HL-60/S4 (cell line): ENCODE data around the gene CEACAM6.
"Not testable (repeated sequence)": the region's sequence is repeated elsewhere in the genome, so short reads cannot be mapped to it uniquely, and the experiment has no call there.

Experiments
- in situ Hi-C: fragments of 300-500 bp; cut with MboI; formaldehyde crosslinking; loops from 2 replicates; pipeline ENCODE4 v1.14.3; 2022; ENCODE audit warnings: low sequenced_read_pairs

CEACAM6 gene

GRCh38 chr19:41755328-41755913 lies at the start of gene CEACAM6:
Gene CEACAM6, plus strand, starts transcription at chr19:41755530. Its CDS starts 109 bp downstream, at chr19:41755639.
- in situ Hi-C loops: no loop called here

DNA sequence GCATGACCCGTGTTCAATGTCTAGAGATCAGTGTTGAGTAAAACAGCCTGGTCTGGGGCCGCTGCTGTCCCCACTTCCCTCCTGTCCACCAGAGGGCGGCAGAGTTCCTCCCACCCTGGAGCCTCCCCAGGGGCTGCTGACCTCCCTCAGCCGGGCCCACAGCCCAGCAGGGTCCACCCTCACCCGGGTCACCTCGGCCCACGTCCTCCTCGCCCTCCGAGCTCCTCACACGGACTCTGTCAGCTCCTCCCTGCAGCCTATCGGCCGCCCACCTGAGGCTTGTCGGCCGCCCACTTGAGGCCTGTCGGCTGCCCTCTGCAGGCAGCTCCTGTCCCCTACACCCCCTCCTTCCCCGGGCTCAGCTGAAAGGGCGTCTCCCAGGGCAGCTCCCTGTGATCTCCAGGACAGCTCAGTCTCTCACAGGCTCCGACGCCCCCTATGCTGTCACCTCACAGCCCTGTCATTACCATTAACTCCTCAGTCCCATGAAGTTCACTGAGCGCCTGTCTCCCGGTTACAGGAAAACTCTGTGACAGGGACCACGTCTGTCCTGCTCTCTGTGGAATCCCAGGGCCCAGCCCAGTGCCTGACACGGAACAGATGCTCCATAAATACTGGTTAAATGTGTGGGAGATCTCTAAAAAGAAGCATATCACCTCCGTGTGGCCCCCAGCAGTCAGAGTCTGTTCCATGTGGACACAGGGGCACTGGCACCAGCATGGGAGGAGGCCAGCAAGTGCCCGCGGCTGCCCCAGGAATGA lies 48.4 kb upstream of the CEACAM6 start:
- in situ Hi-C loops: no loop called here

DNA sequence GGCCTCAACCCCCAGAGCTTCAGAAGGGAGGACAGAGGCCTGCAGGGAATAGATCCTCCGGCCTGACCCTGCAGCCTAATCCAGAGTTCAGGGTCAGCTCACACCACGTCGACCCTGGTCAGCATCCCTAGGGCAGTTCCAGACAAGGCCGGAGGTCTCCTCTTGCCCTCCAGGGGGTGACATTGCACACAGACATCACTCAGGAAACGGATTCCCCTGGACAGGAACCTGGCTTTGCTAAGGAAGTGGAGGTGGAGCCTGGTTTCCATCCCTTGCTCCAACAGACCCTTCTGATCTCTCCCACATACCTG lies 47.9 kb upstream of the CEACAM6 start:
- in situ Hi-C loops: no loop called here

DNA sequence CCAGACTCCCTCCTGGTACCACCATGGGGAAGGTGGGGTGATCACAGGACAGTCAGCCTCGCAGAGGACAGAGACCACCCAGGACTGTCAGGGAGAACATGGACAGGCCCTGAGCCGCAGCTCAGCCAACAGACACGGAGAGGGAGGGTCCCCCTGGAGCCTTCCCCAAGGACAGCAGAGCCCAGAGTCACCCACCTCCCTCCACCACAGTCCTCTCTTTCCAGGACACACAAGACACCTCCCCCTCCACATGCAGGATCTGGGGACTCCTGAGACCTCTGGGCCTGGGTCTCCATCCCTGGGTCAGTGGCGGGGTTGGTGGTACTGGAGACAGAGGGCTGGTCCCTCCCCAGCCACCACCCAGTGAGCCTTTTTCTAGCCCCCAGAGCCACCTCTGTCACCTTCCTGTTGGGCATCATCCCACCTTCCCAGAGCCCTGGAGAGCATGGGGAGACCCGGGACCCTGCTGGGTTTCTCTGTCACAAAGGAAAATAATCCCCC lies 47.4 kb upstream of the CEACAM6 start:
- in situ Hi-C loops: no loop called here

DNA sequence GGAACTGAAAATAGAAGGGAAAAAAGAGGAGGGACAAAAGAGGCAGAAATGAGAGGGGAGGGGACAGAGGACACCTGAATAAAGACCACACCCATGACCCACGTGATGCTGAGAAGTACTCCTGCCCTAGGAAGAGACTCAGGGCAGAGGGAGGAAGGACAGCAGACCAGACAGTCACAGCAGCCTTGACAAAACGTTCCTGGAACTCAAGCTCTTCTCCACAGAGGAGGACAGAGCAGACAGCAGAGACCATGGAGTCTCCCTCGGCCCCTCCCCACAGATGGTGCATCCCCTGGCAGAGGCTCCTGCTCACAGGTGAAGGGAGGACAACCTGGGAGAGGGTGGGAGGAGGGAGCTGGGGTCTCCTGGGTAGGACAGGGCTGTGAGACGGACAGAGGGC lies 46.8 kb upstream of the CEACAM6 start, which contains the start of gene CEACAM5:
TSS of gene CEACAM5 (plus strand) at position 146 of the 400 bp plus-strand sequence. CDS start at position 252, 106 bp downstream.
- in situ Hi-C loops: no loop called here

GRCh38 chr19:41709516-41709915 lies 45.8 kb upstream of the CEACAM6 start:
- in situ Hi-C loops: not testable (repeated sequence)

GRCh38 chr19:41709951-41710645 lies 45.2 kb upstream of the CEACAM6 start:
- in situ Hi-C loops: no loop called here

DNA sequence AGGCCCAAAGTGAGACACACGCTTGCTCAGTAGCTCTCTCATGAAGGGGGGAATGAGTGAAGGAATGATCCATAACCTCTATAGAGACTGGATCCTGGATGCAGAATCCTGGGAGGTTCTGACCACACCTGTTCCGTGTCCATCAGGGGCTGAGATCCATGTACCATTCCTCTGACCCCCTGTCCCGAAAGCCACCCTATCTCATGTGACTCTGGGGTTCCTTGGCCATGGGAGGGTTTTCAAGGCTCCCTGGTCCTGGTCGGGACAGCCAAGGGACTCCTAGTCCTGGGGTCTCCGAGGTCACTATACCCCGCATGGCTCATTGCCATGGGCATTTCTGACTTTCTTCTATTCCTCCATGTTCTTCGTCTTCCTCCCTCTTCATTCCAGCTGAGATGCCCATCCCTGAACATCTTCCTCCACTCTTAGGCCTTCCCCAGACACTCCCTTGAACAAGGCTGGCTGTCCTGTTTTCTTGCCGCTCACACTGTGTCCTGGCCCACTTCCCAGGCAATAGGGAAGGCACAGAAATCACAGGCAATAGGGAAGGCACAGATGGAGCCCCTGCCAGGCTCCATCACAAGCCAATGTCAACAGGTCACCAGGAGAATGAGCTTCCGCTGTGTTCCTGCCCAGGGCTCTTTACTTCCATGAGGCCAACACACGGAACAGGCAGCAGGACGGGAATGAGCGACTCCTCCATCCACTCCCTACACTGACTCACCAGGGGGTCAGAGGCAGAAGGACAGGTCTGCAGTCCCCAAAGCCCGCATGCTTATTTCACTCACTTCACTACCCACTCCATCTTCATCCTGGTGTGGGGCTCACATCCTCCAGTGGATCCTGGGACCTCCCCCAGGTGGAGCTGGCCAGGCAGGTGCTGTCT lies 43.7 kb upstream of the CEACAM6 start:
- in situ Hi-C loops: no loop called here

- in situ Hi-C loops: no loop called here
Measured at GRCh38 chr19:41714598-41714997, 40.7 kb upstream of the CEACAM6 start.

GRCh38 chr19:41718761-41719160 lies 36.6 kb upstream of the CEACAM6 start:
- in situ Hi-C loops: no loop called here

DNA sequence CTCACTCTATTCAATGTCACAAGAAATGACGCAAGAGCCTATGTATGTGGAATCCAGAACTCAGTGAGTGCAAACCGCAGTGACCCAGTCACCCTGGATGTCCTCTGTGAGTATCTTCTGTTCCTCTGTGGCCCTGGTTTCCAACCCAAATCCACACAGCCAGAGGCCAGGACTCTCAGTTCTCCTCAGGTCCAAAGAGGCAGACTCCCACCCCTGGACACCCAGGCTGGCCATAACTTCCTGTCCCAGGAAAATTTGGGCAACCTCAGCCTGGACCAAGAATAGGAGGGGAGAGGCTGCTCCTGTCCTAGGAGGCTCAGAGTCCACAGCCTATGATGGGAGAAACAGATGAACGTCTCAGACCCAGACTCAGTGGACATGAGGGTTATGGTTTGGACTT lies 35.2 kb upstream of the CEACAM6 start:
- in situ Hi-C loops: no loop called here

- in situ Hi-C loops: no loop called here
Measured at GRCh38 chr19:41726493-41726892, 28.8 kb upstream of the CEACAM6 start.

GRCh38 chr19:41734156-41734555 lies 21.2 kb upstream of the CEACAM6 start:
- in situ Hi-C loops: no loop called here

DNA sequence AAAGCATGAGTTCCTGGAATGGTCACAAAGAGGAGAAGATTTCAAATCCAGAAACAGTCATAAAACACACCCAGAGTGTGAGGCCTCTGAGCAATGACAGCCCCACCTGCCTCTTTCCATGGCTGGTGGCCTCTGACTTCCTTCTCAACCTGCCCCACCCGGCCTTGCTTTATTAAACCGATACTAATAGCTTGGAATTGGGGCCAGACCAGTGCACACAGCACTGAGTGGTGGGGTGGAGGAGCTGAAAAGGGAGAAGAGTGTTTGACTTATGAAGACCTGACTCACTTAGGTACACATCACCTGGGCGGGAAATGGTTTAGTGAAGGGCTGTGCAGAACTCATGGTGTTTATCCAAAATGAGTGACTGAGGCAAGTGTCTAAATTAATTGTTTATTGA lies 20.7 kb upstream of the CEACAM6 start:
- in situ Hi-C loops: no loop called here

DNA sequence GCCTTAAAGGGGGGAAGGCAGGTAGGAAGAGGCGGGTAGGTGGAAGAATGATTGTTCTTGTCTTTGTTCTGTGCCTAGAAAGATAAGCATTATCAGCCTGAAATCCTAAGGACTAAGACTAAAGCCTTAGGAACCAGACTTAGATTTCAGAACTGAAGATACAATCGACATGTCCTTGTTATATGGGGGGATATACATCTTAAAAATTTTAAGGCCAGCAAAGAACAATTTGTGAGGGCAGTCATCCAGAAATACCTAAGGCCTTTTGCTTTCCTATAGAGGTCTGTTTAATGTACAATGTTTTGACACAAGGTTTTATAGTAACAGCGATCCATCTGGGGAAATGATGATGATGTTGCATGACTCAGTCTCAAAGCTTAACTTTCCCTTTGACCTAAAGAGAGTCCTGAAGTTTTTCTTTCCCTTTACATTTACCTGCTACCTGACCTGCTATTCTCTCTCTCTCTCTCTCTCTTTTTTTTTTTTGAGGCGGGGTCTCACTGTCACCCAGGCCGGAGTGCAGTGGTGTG lies 20.2 kb upstream of the CEACAM6 start:
- in situ Hi-C loops: no loop called here

GRCh38 chr19:41739361-41739760 lies 16.0 kb upstream of the CEACAM6 start:
- in situ Hi-C loops: no loop called here

DNA sequence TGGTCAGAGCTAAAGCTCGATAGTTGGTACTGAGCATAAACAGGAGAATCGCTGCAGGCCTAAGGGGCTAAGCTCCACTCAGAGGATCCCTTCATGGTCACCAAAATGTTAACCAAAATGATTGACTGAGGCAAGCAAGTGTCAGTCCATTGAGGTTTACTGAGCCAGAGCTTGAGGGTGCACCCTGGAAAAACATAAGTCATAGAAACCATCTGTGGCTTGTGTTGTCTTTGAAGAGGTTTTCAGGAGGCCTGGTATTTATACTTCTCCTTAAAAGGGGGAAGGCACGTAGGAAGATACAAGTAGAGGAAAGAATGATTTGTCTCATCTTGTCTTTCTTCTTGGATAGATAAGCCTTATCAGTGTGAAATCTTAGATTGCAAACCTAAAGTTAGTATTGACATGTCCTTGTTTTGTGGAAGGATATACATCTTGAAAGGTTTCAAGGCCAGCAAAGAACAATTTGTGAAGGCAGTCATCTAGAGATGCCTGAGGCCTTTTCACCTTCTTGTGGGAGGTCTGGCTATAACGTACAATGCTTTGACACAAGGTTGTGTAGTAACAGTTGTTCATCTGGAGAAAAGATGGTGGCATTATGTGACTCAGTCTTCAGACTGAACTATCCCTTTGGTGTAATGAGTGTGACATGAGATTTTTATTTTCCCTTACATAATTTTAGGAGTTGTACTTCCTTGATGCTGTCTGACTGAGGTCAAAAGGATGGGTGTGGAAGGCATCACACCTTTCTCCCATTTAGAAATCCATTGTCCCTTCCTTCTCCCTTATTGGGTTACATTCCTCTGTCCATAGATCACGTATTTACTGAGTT lies 14.7 kb upstream of the CEACAM6 start:
- in situ Hi-C loops: no loop called here

- in situ Hi-C loops: no loop called here
Measured at GRCh38 chr19:41741244-41741554, 14.1 kb upstream of the CEACAM6 start.

GRCh38 chr19:41744850-41745249 lies 10.5 kb upstream of the CEACAM6 start:
- in situ Hi-C loops: no loop called here

DNA sequence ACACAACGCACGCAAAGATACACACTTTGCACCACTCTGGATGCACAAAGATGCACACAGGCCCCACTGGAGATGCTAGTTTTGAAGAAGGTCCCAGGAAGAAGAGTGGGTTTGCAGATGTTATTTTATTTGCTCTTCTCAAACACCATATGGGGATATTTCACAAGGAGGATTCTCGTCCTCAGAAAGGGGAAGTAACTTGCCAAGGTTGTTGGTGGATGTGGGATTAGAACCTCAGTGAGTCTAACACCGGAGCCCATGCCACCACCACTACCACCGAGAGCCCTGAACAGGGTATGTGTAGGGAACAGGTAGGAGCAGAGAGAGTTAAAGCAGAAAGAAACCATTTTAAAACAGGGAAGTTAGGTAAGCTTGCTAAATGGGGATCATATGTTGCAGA lies 9.6 kb upstream of the CEACAM6 start:
- in situ Hi-C loops: no loop called here
